CD1c-positive myeloid dendritic cell (primary cell): Measurements from ENCODE around the gene RING1.

ENCODE experiments used
- DNase-seq: peaks from one replicate; pipeline ENCODE4 v3.0.0-alpha.2; 2016; ENCODE audit errors: extremely low spot score

Gene RING1

DNA sequence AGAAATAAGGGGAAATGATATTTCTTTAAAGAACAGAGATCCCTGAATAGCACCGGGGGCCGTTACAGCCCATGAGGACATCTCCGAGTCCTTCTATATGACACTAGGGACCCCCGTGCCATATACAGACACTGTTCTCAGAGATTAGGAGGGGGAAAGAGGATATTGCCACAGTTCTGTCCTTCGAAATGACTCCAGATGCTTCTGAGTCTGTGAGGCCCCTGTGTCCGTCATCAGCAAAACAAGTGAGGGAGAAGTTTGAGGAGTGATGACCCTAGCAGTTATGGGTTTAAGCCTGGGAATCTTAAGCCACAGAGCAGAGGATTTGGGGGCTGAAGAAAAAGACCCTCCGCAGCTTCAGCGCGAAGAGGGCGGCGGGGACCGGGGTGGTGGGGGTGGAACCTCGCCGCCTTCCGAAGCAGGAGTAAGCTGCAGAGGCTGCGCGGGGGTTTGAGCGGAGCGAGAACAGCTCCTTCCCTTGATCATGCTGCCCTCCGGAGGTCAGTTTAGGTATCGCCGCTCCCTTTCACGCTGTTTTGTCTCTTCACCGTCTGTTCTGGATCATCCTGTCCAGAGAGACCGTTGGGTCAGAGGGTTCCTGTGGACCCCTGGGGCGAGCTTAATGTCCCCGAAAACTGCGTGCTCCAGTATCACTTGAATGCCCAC is 39.8 kb downstream of the RING1 start:
- peak; percentile 91 for DNase-seq

DNA sequence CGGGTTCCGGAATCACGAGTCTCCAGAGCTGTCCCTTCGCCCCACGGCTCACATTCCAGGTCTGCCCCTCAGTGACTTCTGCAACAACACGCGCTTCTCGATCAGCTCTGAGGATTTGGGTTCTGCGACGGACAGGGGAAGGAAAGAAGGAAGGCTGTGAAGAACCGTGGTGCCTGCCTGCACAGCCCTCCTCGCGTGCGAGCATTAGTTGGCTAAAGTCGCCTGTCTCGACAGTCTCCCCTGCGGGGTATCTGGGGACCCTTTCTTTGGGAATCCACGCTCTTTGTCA is 40.3 kb downstream of the RING1 start:
- no peak for DNase-seq

DNA sequence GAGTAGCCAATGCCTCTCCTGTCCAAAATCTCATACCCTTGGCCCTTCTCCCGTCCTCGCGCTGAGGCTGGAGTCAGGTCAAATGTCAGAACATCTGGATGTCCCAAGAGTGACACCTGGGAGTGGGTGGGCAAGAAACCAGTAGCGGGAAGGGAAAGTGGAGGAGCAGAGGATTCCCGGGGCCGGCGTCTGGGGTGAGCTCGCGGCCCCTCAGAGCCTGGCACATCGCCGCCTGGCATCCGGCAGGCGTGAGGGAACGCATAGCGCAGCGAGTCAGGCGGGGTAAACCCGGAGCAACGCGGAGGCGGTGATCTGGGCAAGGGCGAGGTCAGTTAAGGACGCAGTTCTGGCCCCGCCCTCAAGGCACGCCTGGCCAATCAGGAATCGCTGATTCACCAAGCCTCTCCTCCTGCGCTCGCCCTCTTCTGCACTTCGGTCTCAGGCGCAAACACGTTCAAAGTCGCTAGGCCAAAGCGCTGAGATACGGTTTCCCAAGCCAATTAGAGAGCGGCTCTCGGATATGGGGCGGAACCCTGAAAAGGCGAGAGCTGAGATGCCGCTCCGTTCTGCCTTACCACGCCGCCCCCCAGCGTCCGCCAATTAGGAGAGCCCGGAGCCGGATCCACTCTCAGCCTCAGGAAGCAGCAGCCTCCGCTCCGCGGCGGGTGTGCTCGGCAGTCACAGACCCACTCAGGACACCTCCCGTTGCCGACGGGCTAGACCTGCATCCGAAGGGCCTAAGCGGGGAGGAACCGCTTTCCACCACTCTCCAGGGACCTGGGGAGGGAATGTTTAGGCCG is 40.8 kb downstream of the RING1 start:
- DNase-seq, result peak; percentile 99

DNA sequence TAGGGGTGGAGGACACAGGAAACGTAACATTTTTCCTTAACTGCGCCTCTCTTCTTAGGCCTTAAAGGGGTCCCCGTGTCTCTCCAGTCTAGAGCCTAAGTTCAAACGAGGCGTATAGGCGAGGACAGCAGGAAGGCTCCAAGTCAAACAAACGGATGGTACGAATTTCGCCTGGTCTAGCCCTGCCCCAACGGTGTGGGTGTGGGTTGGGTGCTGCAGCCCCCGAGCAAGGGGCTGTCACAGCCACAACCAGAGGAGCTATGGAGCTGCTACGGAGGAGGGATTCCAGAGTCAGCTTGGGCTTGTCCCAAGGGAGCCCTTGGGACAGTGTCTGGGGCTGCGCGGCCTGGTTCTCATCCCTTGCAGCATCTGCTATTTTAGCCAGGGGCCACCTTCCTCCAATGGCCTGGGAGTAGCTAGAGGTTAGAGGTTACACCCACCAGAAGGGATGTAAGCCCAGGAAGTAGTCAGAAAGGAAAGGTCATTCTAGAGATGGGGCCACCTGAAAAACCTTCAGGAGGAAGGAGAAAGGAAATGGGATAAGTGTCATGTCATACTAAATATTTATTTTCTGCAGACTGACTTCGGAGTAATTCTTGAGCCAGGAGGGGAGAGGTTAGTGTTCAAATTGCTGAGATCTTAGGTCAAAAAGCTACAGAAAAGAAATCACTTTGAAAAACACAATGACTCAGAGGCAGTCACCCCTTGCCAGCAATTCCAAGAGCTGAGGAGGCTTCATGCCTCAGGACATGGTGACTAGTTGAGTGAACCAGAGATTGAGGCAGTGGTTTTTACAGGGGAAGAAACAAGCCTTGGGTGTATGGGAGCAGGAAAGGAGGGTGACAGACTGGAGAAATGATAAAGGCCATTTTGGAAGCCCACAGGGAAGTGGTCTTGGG is 41.7 kb downstream of the RING1 start:
- DNase-seq, result no peak

DNA sequence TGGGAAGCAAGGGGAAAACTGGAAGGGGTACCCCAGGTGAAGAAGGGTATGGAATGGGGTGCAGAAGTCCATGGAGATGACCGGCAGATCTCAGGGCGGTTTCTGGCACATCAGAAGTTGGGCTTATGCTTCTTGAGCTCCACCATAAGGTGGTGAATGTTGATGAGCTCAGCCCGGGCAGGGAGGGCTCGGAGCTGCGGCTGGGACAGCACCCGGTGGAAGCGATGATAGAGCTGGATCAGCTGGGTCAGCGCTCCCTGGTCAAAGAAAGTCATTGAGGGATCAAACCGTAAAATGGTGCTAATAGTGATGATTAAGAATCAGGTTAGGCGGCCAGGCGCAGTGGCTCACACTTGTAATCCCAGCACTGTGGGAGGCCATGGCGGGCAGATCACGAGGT is 42.4 kb downstream of the RING1 start:
- DNase-seq, result no peak

DNA sequence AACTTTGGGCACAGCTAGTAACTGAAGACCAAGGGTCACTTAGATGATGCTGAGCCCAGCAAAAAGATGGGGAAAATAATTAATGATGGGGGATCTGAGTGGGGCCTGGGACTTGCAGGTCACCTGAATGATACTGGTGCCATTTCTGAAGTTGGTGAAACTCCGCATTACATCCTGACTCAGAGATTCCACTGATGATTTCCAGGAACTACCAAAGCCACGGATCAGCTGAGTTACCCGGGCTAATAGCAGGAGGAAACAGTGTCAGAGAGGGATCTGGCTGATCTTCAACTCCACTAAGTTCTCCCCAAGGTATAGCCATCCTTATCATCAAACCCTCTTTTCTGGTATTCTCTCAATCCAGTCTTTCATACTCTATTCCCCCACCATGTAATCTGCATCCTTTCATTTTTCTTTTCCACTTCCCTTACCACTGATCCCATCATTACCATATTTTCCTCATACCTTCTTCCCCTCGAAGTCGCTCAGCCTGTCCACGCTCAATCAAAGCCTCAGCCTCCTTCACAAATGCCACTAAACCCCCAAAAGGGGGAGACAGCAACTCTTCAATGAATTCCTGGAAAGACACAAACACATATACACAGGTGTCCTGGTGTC is 43.2 kb downstream of the RING1 start:
- peak; percentile 7 for DNase-seq

DNA sequence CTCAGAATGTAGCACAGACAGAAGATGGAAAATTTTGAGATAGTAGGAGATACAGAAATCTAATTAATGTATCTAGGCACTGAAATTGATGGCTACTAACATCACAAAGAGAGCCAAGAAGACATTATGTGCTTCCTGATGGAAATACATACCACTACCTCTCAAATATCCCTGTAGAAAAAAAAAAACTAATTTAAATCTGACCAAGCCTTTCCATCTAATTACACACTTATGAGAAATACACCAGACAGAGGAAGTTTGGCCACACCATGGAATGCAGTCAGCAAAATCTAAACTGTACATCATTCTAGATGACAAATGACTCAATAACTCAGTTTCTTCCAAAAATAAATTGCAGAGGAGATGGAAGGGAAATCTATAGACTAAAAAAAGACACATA is 44.5 kb downstream of the RING1 start:
- DNase-seq, result no peak

DNA sequence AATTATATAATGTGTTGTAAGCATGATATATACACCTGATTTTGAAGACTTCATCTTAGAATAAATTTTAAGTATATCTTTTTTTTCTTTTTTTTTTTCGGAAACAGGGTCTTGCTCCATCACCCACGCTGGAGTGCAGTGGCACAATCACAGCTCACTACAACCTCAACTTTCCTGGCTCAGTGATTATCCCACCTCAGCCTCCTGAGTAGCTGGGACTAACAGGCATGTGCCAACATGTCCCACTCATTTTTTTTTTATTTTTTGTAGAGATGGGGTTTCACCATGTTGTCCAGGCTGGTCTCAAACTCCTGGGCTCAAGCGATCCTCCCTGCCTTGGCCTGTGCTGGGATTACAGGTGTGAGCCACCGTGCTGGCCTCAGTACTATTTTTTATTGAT is 46.3 kb downstream of the RING1 start:
- DNase-seq, result no peak

DNA sequence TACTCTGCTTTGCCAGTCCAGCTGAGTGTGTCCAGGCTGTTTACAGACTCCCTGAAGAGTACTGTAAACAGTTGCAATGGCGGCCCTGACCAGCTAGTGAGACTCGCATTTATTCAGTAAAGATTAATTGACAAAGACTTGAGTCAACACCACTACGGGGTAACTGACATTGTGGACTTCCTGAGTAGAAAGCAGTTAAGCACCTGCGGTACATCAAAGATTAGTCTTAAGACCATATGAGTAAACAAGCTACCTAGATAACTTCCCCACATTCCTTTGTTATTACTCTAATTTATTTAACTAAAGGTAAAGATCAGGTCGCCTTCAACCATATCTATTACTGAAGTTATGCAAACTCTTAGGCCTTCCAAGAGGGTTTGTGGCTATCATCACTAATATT is 50.7 kb downstream of the RING1 start:
- no peak for DNase-seq
